Thyroid gland (tissue), 4 donors: Measurements from ENCODE around the gene MICAL3. TPM values are rescaled to one million over a fixed set of nuclear protein-coding genes. Genes with fewer than 3 reads are reported as not detected.

Source experiments
- DNase-seq, 2 donors: peaks; one replicate each; pipeline ENCODE4 v3.0.0-alpha.2; 2019
- H3K27ac ChIP-seq, 3 donors: fragments of 200-600 bp; sonication (generic); 1 replicate in 2 of 3; 2 replicates in 1 of 3; pipeline ENCODE4 v1.5.1; 2016 to 2019; ENCODE audit warnings: mild to moderate bottlenecking in 1 of 3, moderate library complexity in 1 of 3
- H3K27me3 ChIP-seq: fragments of 200-600 bp; sonication (generic); one replicate; pipeline ENCODE4 v1.5.1; 2019
- H3K36me3 ChIP-seq, 2 donors: fragments of 200-600 bp; sonication (generic); one replicate each; pipeline ENCODE4 v1.5.1; 2016 to 2019
- H3K4me1 ChIP-seq, 2 donors: fragments of 200-600 bp; sonication (generic); one replicate each; pipeline ENCODE4 v1.5.1; 2017 to 2019
- H3K4me3 ChIP-seq, 3 donors: fragments of 200-600 bp; sonication (generic); replicated peaks in 1 of 3; 1 replicate in 2 of 3; 2 replicates in 1 of 3; pipeline ENCODE4 v1.5.1; 2016; ENCODE audit warnings: mild to moderate bottlenecking in 1 of 3
- H3K9me3 ChIP-seq: fragments of 200-600 bp; sonication (generic); one replicate; pipeline ENCODE4 v1.5.1; 2017
- CTCF ChIP-seq, 6 experiments: fragments of 200-600 bp in 3 of 6; fragments of 450-650 bp in 3 of 6; sonication (generic) in 3 of 6; IDR thresholded peaks; one replicate each; pipeline ENCODE4 v1.5.1; 2016 to 2019; ENCODE audit warnings: antibody characterized with exemption in 6 of 6, mild to moderate bottlenecking in 2 of 6, inconsistent platforms in 1 of 6, moderate library complexity in 1 of 6
- POLR2A ChIP-seq, 2 donors: fragments of 450-650 bp; IDR thresholded peaks; one replicate each; pipeline ENCODE4 v1.6.1; 2017; ENCODE audit warnings: antibody characterized with exemption in 2 of 2, mild to moderate bottlenecking in 2 of 2, moderate library complexity in 1 of 2
- WGBS, 2 donors: methylation state at CpG; one replicate each; pipeline ENCODE4 v1.1.5; 2017; 5-methylcytosine and 5-hydroxymethylcytosine counted together
- intact Hi-C: fragments of 100-400 bp; cut with DNase I; formaldehyde crosslinking; loops from one replicate; pipeline ENCODE4 v1.15.1; 2023
- microRNA counts, 2 donors: library from miRNA; unstranded; fragments of <30 nt; microRNA quantifications; one replicate each; lab custom pipeline; 2016 to 2017
- microRNA-seq: library from miRNA; unstranded; fragments of <30 nt; microRNA quantifications from one replicate; pipeline ENCODE4, GENCODE V29; 2016
- small RNA-seq: library from RNA; depleted of rRNA; stranded (forward); fragments of <200 nt; gene quantifications from one replicate; pipeline ENCODE3, GENCODE V24; 2016
- total RNA-seq, 4 donors: library from RNA; depleted of rRNA; stranded (reverse); fragments of >200 nt; gene quantifications; one replicate each; pipeline ENCODE4 v1.2.3, GENCODE V29; 2016

The MICAL3 gene
- total RNA-seq, 4 donors from 2014 or later = 31.8 to 53.8 (median 43.6) TPM

- Histone ChIP-seq H3K36me3 (no peaks in the 10 kb centered on the region), H3K27me3 (no peaks in the 10 kb centered on the region), H3K9me3 (no peaks in the 10 kb centered on the region), H3K4me1 (no peaks in the 10 kb centered on the region), H3K4me3 (no peak overlapping the region), H3K27ac (no peak overlapping the region)
- intact Hi-C loops = loop anchor here (5.0 kb wide), 1 partner anchor 335 kb away; the partner anchor contains the start of gene PEX26
- DNase-seq = no peak
- WGBS, 2 donors = 61 to 68% methylated on average over 16 to 17 of the region's 18 CpGs
- TF ChIP-seq CTCF (IDR thresholded peaks at IDR 0.05) (no peak), POLR2A (IDR thresholded peaks at IDR 0.05) (no peak)
These were observed 282.4 kb downstream of the MICAL3 start for GRCh38 chr22:17741866-17742526.

GRCh38 chr22:17739196-17739975 is 285.0 kb downstream of the MICAL3 start:
- Histone ChIP-seq H3K4me3 (no peak overlapping the region), H3K36me3 (no peaks in the 10 kb centered on the region), H3K4me1 (no peaks in the 10 kb centered on the region), H3K27me3 (no peaks in the 10 kb centered on the region), H3K9me3 (no peaks in the 10 kb centered on the region), H3K27ac (no peak overlapping the region)
- TF ChIP-seq CTCF (IDR thresholded peaks at IDR 0.05) (no peak), POLR2A (IDR thresholded peaks at IDR 0.05) (no peak)
- WGBS, 2 donors = 88 to 91% methylated on average over 20 to 28 of the region's 36 CpGs
- intact Hi-C loops = no loop called here
- DNase-seq = no peak

GRCh38 chr22:17738386-17739128 is 285.8 kb downstream of the MICAL3 start:
- H3K4me3 ChIP-seq = no peak overlapping the region
- DNase-seq = no peak
- H3K9me3 ChIP-seq = no peaks in the 10 kb centered on the region
- TF ChIP-seq POLR2A (IDR thresholded peaks at IDR 0.05) (no peak), CTCF (IDR thresholded peaks at IDR 0.05) (no peak)
- peaks cover 0 to 7% of the 10 kb centered on the region in 2 donors for H3K36me3 ChIP-seq
- H3K27ac ChIP-seq = no peak overlapping the region
- 88 to 89% methylated on average over 20 to 21 of the region's 21 CpGs for WGBS, 2 donors
- H3K4me1 ChIP-seq = no peaks in the 10 kb centered on the region
- intact Hi-C loops = no loop called here
- H3K27me3 ChIP-seq = no peaks in the 10 kb centered on the region

MicroRNAs encoded within 50 kb of the gene (microRNA counts, 767-probe panel; counts per million panel counts)
- 0 counts per million in 2 donors for microRNA hsa-miR-648 (lab: Ali Mortazavi, UCI)

Small RNAs within 50 kb of the gene (microRNA-seq; reads per million reads assigned to microRNA genes)
- not detected for gene MIR3198-1
- not detected for gene MIR648

Small RNAs within 50 kb of the gene (small RNA-seq; reads per million reads assigned to genes)
- gene MIR3198-1 (not detected), gene MIR648 (not detected)

Other genes starting within 250 kb of the MICAL3 start
- gene PEX26, start 53.4 kb upstream of the MICAL3 start, total RNA-seq = 10 to 100 TPM; 29.4 to 49.6 (median 39.4) TPM
- gene TUBA8, start 86.2 kb upstream of the MICAL3 start, total RNA-seq = 10 to 100 TPM in 2 of 4 donors, 1 to 10 TPM in 2; 3.2 to 18.4 (median 12.5) TPM
- 10 to 100 TPM in 3 of 4 donors, 1 to 10 TPM in 1; 7.6 to 13.9 (median 12.3) TPM for gene USP18, start 125.6 kb upstream of the MICAL3 start, total RNA-seq